Measurements from ENCODE around the gene TMEM192.
"Not testable (repeated sequence)": the region's sequence is repeated elsewhere in the genome, so short reads cannot be mapped to it uniquely, and the experiment has no call there.

- not testable (repeated sequence) for TF ChIP-seq CTCF, POLR2A (IDR thresholded peaks at IDR 0.05)
Measured at GRCh38 chr4:165092187-165092586, 20.5 kb downstream of the TMEM192 start.

All from uterus (tissue), 2 donors.